ENCODE results near the gene TOPBP1.

DNA sequence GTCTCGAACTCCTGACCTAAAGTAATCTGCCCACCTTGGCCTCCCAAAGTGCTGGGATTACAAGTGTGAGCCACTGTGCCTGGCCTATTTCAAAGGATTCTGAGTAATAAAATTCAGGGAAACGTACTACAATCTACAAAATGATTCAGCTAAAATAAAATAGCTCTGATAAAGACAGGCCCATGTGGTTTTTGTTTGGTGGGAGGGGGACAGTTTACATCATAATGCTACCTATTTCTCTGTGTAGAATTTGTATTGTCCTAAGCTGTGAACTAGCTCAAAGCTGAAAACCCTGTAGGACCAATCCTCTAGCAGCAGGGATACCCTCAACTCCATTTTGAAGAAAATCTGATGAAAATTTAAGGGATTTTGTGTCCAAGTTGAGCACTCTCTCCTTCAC is 62.5 kb downstream of the TOPBP1 start:
- no peak for TF ChIP-seq CEBPB (IDR thresholded peaks at IDR 0.05)
- TF ChIP-seq, protein P1, sequence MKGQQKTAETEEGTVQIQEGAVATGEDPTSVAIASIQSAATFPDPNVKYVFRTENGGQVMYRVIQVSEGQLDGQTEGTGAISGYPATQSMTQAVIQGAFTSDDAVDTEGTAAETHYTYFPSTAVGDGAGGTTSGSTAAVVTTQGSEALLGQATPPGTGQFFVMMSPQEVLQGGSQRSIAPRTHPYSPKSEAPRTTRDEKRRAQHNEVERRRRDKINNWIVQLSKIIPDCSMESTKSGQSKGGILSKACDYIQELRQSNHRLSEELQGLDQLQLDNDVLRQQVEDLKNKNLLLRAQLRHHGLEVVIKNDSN (IDR thresholded peaks at IDR 0.05): no peak
- TF ChIP-seq, protein P2, sequence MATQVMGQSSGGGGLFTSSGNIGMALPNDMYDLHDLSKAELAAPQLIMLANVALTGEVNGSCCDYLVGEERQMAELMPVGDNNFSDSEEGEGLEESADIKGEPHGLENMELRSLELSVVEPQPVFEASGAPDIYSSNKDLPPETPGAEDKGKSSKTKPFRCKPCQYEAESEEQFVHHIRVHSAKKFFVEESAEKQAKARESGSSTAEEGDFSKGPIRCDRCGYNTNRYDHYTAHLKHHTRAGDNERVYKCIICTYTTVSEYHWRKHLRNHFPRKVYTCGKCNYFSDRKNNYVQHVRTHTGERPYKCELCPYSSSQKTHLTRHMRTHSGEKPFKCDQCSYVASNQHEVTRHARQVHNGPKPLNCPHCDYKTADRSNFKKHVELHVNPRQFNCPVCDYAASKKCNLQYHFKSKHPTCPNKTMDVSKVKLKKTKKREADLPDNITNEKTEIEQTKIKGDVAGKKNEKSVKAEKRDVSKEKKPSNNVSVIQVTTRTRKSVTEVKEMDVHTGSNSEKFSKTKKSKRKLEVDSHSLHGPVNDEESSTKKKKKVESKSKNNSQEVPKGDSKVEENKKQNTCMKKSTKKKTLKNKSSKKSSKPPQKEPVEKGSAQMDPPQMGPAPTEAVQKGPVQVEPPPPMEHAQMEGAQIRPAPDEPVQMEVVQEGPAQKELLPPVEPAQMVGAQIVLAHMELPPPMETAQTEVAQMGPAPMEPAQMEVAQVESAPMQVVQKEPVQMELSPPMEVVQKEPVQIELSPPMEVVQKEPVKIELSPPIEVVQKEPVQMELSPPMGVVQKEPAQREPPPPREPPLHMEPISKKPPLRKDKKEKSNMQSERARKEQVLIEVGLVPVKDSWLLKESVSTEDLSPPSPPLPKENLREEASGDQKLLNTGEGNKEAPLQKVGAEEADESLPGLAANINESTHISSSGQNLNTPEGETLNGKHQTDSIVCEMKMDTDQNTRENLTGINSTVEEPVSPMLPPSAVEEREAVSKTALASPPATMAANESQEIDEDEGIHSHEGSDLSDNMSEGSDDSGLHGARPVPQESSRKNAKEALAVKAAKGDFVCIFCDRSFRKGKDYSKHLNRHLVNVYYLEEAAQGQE (IDR thresholded peaks at IDR 0.05; ENCODE audit: low read depth): no peak
- TF ChIP-seq NFIC (IDR thresholded peaks at IDR 0.05): no peak
- TF ChIP-seq ZBTB7A (IDR thresholded peaks at IDR 0.05; ENCODE audit: low read depth): no peak
- no peak for TF ChIP-seq YY1 (IDR thresholded peaks at IDR 0.05; ENCODE audit: low read depth)
- no peak for TF ChIP-seq TAF1 (IDR thresholded peaks at IDR 0.05; ENCODE audit: low read depth)
- no peak for TF ChIP-seq EP300 (IDR thresholded peaks at IDR 0.05; ENCODE audit: borderline replicate concordance)
- TF ChIP-seq TCF12 (IDR thresholded peaks at IDR 0.05; ENCODE audit: low read depth): no peak
- TF ChIP-seq FOXM1 (IDR thresholded peaks at IDR 0.05; ENCODE audit: borderline replicate concordance, low read depth): no peak

Data from Ishikawa (cell line).